Endothelial cell of umbilical vein (primary cell): ENCODE measurements around the gene KLF1.
A peak's percentile ranks its signal among the peaks of the same experiment; 100 is the strongest.

Experiments used
- CTCF ChIP-seq, 2 donors: IDR thresholded peaks; 1 replicate in 1 of 2; 2 replicates in 1 of 2; pipeline ENCODE4 v1.5.1; 2011; ENCODE audit warnings: low read length in 2 of 2, mild to moderate bottlenecking in 2 of 2, moderate library complexity in 2 of 2, control low read depth in 1 of 2, inconsistent platforms in 1 of 2, low read depth in 1 of 2; ENCODE audit not compliant: insufficient read depth in 1 of 2; ENCODE audit errors: extremely low read depth in 1 of 2
- EZH2 ChIP-seq: IDR thresholded peaks from 2 replicates; pipeline ENCODE4 v1.6.1; 2012; ENCODE audit warnings: borderline replicate concordance, low read depth, mild to moderate bottlenecking, moderate library complexity, low read length, inconsistent platforms; ENCODE audit not compliant: severe bottlenecking
- MAX ChIP-seq: IDR thresholded peaks from 2 replicates; pipeline ENCODE4 v1.6.1; 2011; ENCODE audit not compliant: insufficient read depth, insufficient read length
- POLR2A ChIP-seq: IDR thresholded peaks from 2 replicates; pipeline ENCODE4 v1.6.1; 2012; ENCODE audit warnings: low read depth, mild to moderate bottlenecking, control low read depth, low read length
- POLR2AphosphoS5 ChIP-seq: IDR thresholded peaks from 2 replicates; pipeline ENCODE4 v1.6.1; 2012; ENCODE audit warnings: low read depth, mild to moderate bottlenecking, control low read depth, low read length, moderate library complexity; ENCODE audit not compliant: insufficient read depth

GRCh38 chr19:12834976-12835757, 51.8 kb downstream of the KLF1 start:
- peak; percentile 69 for TF ChIP-seq EZH2
- no peak for TF ChIP-seq CTCF (IDR thresholded peaks at IDR 0.05; ENCODE audit: extremely low read depth in 1 of 2, insufficient read depth in 1 of 2, low read depth in 1 of 2, low read length in 2 of 2)
- TF ChIP-seq POLR2A = no peak
- TF ChIP-seq MAX = no peak
- TF ChIP-seq POLR2AphosphoS5 = no peak
